Stimulated activated naive B cell treated with anti-CD40 and anti-IgM and Interleukin-4, amounts not matched to agents 10 μg/mL and 1 μg/mL and 100 μg/mL, for 72 hours (primary cell): ENCODE measurements around the gene POLN.
"Not testable (repeated sequence)": the region's sequence is repeated elsewhere in the genome, so short reads cannot be mapped to it uniquely, and the experiment has no call there.

ENCODE experiments used
- ATAC-seq, 2 donors: fragments of 150-1000 bp; cut with Tn5 transposase; replicated peaks; 2 replicates each; pipeline ENCODE4 v1.10.0; 2021; ENCODE audit warnings: moderate library complexity in 1 of 2
- DNase-seq: peaks from one replicate; pipeline ENCODE4 v3.0.0; 2021
- H3K27ac Mint-ChIP-seq: one replicate; pipeline ENCODE4 v1.8.0; 2022; ENCODE audit warnings: mild to moderate bottlenecking, mixed read lengths
- H3K27me3 Mint-ChIP-seq, 2 donors: one replicate each; pipeline ENCODE4 v1.8.0; 2022; ENCODE audit warnings: mixed read lengths in 2 of 2
- H3K36me3 Mint-ChIP-seq, 2 donors: one replicate each; pipeline ENCODE4 v1.8.0; 2022; ENCODE audit warnings: mixed read lengths in 2 of 2, mild to moderate bottlenecking in 1 of 2
- H3K4me1 Mint-ChIP-seq, 2 donors: one replicate each; pipeline ENCODE4 v1.8.0; 2022; ENCODE audit warnings: mixed read lengths in 2 of 2, mild to moderate bottlenecking in 1 of 2
- H3K4me3 Mint-ChIP-seq, 2 donors: one replicate each; pipeline ENCODE4 v1.8.0; 2022; ENCODE audit warnings: mild to moderate bottlenecking in 2 of 2, mixed read lengths in 2 of 2, moderate library complexity in 1 of 2
- H3K9me3 Mint-ChIP-seq, 2 donors: one replicate each; pipeline ENCODE4 v1.8.0; 2022; ENCODE audit warnings: mixed read lengths in 2 of 2, mild to moderate bottlenecking in 1 of 2

The POLN gene

DNA sequence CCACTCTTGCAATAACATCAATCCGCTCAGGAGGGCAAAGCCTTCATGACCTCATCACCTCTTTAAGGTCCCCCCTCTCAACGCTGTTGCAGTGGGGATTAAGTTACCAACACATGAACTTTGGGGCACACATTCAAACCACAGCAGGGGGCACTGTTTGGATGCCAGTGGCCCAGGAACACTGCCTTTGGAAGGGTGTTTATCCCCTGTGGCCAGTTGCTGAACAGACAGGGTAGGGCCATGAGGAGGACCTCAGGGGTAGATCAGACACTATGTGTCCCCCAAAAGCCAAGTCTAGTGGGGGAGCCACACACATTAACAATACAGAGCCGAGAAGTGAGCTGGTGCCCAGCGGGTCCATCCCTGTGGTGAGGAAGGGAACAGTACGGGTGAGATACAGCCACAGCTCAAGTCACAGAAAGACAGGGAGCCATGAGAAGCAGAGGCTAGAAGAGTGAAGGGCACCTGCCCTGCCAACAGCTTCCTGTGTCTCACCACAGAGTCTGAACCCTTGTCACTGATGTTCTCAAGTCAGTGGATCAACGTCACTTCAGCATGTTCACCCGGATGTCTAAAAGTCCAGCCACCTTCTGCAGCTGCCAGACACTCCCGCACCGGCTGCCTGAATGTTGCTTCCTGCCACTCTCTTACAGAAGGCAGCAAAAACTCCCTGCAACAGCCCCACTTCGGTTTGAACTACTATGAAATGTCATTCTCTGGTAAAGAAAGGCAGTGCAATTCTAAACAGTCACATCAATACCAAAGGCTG lies 39.8 kb upstream of the POLN start:
- peak overlapping the region; percentile 90 for H3K27ac Mint-ChIP-seq
- DNase-seq (peak; percentile 72), ATAC-seq (peak; percentile 93 to 96)
- peak overlapping the region; percentile 9 to 27 for H3K4me3 Mint-ChIP-seq
- H3K9me3 Mint-ChIP-seq, result peaks cover 2 to 5% of the 10 kb centered on the region in 2 donors
- H3K4me1 Mint-ChIP-seq, result peaks cover 21% of the 10 kb centered on the region in 2 donors
- H3K27me3 Mint-ChIP-seq, result peaks cover 3 to 5% of the 10 kb centered on the region in 2 donors
- H3K36me3 Mint-ChIP-seq, result no peaks in the 10 kb centered on the region

DNA sequence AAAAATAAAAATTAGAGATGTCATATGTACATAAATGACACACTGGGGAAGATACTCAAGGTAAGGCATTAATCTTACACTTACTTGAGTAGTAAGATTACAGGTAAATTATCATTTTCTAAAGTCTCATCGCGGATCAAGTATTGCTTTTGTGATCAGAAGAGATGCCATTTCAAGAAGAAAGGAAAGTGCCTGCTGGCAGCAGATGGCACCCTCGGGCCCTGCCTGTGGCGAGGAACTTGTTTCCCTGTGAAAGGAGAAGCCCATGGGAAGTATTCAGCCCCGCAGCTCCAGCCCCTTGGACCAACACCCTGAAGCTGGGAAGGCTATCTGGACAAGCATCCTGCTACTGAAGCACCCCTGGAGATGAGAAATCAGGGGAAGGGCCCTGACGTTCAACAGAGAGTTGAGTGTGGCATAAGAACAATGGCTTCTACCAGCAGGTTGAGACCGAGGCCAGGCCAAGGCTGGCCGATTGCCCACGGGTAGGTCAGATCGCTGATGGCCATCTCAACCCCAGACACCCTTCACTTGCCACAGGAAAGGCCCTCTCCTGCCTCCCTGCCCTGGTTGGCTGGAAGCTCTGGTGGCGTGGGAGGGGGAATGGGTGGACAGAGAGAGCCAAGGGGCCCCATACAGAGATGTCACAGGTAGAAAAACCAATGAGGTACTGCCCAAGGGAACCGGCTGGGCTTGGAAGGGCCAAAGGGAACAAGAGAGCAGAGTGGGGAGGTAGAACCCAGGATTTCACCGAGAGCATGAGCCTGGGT lies 38.8 kb upstream of the POLN start:
- H3K36me3 Mint-ChIP-seq, result no peaks in the 10 kb centered on the region
- H3K4me3 Mint-ChIP-seq, result no peak overlapping the region
- DNase-seq, result no peak
- H3K9me3 Mint-ChIP-seq, result peaks cover 2 to 5% of the 10 kb centered on the region in 2 donors
- H3K4me1 Mint-ChIP-seq, result peaks cover 21% of the 10 kb centered on the region in 2 donors
- peaks cover 0 to 5% of the 10 kb centered on the region in 2 donors for H3K27me3 Mint-ChIP-seq
- no peak for ATAC-seq
- H3K27ac Mint-ChIP-seq, result peak overlapping the region; percentile 90

DNA sequence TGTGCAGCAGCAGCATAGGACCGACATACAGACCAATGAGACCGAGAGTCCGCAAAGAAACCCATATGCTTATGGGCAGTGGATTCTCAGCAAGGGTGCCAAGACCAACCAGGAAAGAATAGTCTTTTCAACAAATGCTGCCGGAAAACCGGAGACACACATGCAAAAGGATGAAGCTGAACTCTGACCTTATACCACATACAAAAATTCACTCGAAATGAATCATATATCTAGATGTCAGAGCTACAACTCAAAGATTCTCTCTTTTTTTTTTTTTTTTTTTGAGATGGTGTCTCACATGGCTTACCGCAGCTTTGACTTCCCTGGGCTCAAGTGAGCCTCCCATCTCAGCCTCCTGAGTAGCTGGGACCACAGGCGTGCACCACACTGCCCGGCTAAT lies 36.0 kb upstream of the POLN start:
- H3K9me3 Mint-ChIP-seq, result peaks cover under 1% of the 10 kb centered on the region in 2 donors
- H3K4me3 Mint-ChIP-seq, result no peak overlapping the region
- DNase-seq (no peak), ATAC-seq (no peak)
- peaks cover 19 to 21% of the 10 kb centered on the region in 2 donors for H3K4me1 Mint-ChIP-seq
- no peaks in the 10 kb centered on the region for H3K27me3 Mint-ChIP-seq
- no peak overlapping the region for H3K27ac Mint-ChIP-seq
- no peaks in the 10 kb centered on the region for H3K36me3 Mint-ChIP-seq

GRCh38 chr4:2276581-2277325 lies 34.8 kb upstream of the POLN start:
- Mint-ChIP-seq H3K27ac (no peak overlapping the region), H3K36me3 (no peaks in the 10 kb centered on the region), H3K9me3 (no peaks in the 10 kb centered on the region), H3K4me1 (peaks cover 10 to 11% of the 10 kb centered on the region in 2 donors), H3K27me3 (no peaks in the 10 kb centered on the region), H3K4me3 (no peak overlapping the region)
- no peak for ATAC-seq
- DNase-seq, result no peak

DNA sequence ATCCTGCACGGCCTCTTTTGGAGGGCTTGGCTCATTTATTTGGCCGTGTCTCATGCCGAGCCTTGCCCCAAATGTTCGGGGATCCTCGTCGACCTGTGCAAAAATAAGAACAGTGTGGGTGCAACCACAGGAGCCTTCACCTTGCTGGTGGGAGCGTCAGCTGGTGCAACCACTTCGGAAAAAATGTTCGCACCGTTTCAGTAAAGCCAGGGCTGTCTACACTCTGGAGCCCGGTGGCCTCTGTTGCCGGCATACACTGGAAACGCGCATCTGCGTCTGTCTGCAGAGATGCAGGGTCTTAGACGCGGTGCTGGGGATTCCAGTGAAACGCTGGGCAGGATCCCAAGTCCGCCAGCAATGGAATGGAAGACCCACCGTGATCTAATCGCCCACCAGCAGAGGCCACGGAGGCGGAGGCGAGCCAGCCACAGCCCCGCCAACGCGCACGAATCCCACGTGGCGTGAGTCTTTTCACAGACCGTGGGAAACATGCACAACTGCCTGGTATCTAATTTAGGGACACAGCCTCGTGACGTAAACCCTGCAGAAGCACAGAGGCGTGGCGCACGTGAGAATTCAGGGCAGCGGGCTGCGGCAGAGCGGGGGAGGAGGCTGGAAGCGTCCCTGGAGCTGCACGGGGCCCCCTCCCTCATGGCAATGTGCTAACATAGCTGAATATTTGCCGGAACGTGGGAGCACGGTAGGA lies 33.8 kb upstream of the POLN start:
- no peak for ATAC-seq
- H3K9me3 Mint-ChIP-seq, result no peaks in the 10 kb centered on the region
- no peak overlapping the region for H3K4me3 Mint-ChIP-seq
- no peak overlapping the region for H3K27ac Mint-ChIP-seq
- H3K36me3 Mint-ChIP-seq, result no peaks in the 10 kb centered on the region
- no peak for DNase-seq
- no peaks in the 10 kb centered on the region for H3K27me3 Mint-ChIP-seq
- peaks cover 0 to under 1% of the 10 kb centered on the region in 2 donors for H3K4me1 Mint-ChIP-seq

DNA sequence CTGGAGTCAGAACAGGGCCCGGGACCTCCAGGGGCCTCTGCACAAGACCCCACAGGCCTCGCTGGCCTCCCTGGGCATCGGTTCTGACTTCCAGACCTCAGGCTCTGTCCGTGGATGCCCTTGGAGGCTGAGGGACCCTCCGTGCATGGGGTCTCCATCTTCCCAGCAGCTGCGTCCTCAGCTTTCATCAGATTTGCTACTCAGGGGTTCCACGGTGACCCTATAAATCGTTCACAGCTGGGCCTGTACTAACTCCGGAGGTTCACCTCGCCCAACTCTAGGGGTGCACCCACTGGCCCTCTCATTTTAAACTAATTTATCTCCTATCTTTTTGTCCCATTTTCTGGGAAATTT lies 33.1 kb upstream of the POLN start:
- ATAC-seq, H3K36me3 Mint-ChIP-seq, H3K27me3 Mint-ChIP-seq, H3K4me1 Mint-ChIP-seq, H3K27ac Mint-ChIP-seq, DNase-seq, H3K9me3 Mint-ChIP-seq, H3K4me3 Mint-ChIP-seq: not testable (repeated sequence)

DNA sequence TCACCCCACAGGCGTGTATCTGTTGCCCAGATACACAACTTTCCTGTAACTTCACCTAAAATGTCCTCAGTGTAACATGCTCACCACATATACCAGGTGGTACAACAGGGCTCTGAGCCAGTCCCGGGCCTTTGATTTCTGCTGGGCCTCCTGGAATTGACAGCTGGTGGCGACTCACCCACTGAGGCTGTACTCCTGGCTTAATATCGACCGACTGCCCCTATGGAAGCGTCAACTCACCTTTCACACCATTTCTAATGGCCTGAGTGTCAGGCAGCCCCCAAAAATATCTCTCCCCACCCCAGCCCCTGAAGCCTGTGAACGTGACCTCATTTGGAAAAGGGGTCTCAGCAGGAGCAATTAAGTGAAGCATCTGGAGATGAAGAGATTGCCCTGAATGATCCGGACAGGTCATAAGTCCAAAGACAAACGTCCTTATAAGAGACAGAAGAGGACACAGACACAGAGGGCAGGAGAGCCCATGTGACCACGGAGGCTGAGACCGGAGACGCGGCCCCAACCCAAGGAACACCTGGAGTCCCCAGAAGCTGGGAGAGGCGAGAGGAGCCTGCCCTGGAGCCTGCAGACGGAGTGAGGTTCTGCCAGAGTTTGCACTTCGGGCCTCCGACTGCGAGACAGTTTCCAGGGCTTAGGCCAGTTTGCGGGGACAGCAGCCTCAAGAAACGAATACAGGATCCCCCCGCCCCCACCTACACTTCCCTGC lies 32.6 kb upstream of the POLN start:
- Mint-ChIP-seq H3K9me3 (no peaks in the 10 kb centered on the region), H3K4me3 (no peak overlapping the region), H3K36me3 (no peaks in the 10 kb centered on the region), H3K27me3 (no peaks in the 10 kb centered on the region), H3K4me1 (peaks cover 0 to 2% of the 10 kb centered on the region in 2 donors), H3K27ac (no peak overlapping the region)
- ATAC-seq (no peak), DNase-seq (no peak)

DNA sequence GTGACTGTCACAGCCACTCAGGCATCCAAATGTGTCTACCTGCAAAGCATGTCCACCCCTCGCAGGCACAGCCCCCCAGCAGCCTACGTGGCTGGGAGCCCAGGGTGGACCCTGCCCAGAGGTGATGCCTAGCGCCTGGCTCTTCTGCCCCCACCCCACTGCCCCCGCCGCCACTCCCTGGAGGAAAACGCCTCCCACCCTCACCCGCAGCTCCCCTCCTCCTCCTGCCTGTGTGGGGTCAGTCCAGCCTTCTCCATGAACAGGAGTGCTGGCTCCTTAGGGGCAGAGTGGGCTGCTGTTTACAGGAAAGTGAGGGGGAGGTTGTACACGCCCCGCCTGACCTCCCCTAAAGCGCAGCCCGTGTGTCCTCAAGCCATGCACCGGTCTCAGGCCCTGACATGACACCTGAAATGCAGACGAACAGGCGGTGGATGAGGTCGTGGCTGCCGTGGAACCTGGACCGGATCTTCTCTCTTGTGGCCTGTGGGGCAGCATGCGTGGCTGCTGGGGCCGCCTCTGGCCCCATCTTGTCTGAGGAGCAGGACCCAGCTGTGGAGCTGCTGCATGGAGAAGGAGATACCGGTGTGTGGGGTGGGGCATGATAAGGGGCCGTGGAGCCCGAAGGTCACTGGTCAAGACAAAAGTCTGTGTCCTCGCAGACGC lies 31.9 kb upstream of the POLN start:
- no peak for ATAC-seq
- Mint-ChIP-seq H3K9me3 (no peaks in the 10 kb centered on the region), H3K4me3 (no peak overlapping the region), H3K36me3 (no peaks in the 10 kb centered on the region), H3K27me3 (no peaks in the 10 kb centered on the region), H3K4me1 (peaks cover 0 to 2% of the 10 kb centered on the region in 2 donors), H3K27ac (no peak overlapping the region)
- DNase-seq, result no peak

- H3K4me1 Mint-ChIP-seq, result peaks cover 0 to 2% of the 10 kb centered on the region in 2 donors
- H3K27ac Mint-ChIP-seq, result no peak overlapping the region
- ATAC-seq (no peak), DNase-seq (no peak)
- no peak overlapping the region for H3K4me3 Mint-ChIP-seq
- H3K9me3 Mint-ChIP-seq, result no peaks in the 10 kb centered on the region
- H3K27me3 Mint-ChIP-seq, result no peaks in the 10 kb centered on the region
- H3K36me3 Mint-ChIP-seq, result no peaks in the 10 kb centered on the region
Observed at GRCh38 chr4:2273221-2273620, 31.3 kb upstream of the POLN start.

GRCh38 chr4:2272828-2273120 lies 30.9 kb upstream of the POLN start:
- no peak overlapping the region for H3K27ac Mint-ChIP-seq
- H3K36me3 Mint-ChIP-seq, result no peaks in the 10 kb centered on the region
- H3K9me3 Mint-ChIP-seq, result no peaks in the 10 kb centered on the region
- H3K4me1 Mint-ChIP-seq, result peaks cover 0 to 2% of the 10 kb centered on the region in 2 donors
- no peak for ATAC-seq
- no peaks in the 10 kb centered on the region for H3K27me3 Mint-ChIP-seq
- H3K4me3 Mint-ChIP-seq, result no peak overlapping the region
- DNase-seq, result no peak

GRCh38 chr4:2272026-2272827 lies 30.3 kb upstream of the POLN start:
- Mint-ChIP-seq H3K27ac (peak overlapping the region; percentile 67), H3K27me3 (no peaks in the 10 kb centered on the region), H3K4me3 (no peak overlapping the region), H3K4me1 (peaks cover 0 to 2% of the 10 kb centered on the region in 2 donors), H3K9me3 (no peaks in the 10 kb centered on the region), H3K36me3 (no peaks in the 10 kb centered on the region)
- DNase-seq (no peak), ATAC-seq (no peak)

GRCh38 chr4:2271279-2272025 lies 29.5 kb upstream of the POLN start:
- Mint-ChIP-seq H3K9me3 (no peaks in the 10 kb centered on the region), H3K4me3 (no peak overlapping the region), H3K4me1 (peaks cover 0 to 2% of the 10 kb centered on the region in 2 donors), H3K27ac (no peak overlapping the region), H3K27me3 (no peaks in the 10 kb centered on the region), H3K36me3 (no peaks in the 10 kb centered on the region)
- ATAC-seq, result no peak
- DNase-seq, result no peak
